Pancreas (tissue), 10 donors: ENCODE results near the gene EVA1A. TPM values are rescaled to one million over a fixed set of nuclear protein-coding genes. Genes with fewer than 3 reads are reported as not detected.

Experiments
- ATAC-seq, 4 donors: fragments of 200-7000 bp; cut with Tn5 transposase; one replicate each; pipeline versions ENCODE4 v1.8.0 to v1.9.1; 2020; ENCODE audit warnings: mild to moderate bottlenecking in 4 of 4, moderate library complexity in 4 of 4
- DNase-seq, 6 donors: peaks; one replicate each; pipeline ENCODE4 v3.0.0-alpha.2; 2020
- FAIRE-seq: peaks from 2 replicates; lab custom pipeline; 2012; peaks lifted over from hg19 to GRCh38; lab: Jason Lieb, UNC
- H3K27ac ChIP-seq, 4 donors: fragments of 200-600 bp; sonication (generic); 1 replicate in 3 of 4; 2 replicates in 1 of 4; pipeline versions ENCODE4 v1.5.0 to v1.8.0; 2020
- H3K27me3 ChIP-seq, 4 donors: fragments of 200-600 bp; one replicate each; pipeline ENCODE4 v1.8.0; 2021
- H3K36me3 ChIP-seq, 3 donors: fragments of 200-600 bp; sonication (generic) in 1 of 3; one replicate each; pipeline versions ENCODE4 v1.5.0 to v1.8.0; 2020 to 2021
- H3K4me1 ChIP-seq, 3 donors: fragments of 200-600 bp; one replicate each; pipeline ENCODE4 v1.8.0; 2021
- H3K4me3 ChIP-seq, 4 donors: fragments of 200-600 bp; sonication (generic) in 2 of 4; one replicate each; pipeline versions ENCODE4 v1.5.0 to v1.8.0; 2020 to 2021
- H3K9me3 ChIP-seq, 4 donors: fragments of 200-600 bp; one replicate each; pipeline ENCODE4 v1.8.0; 2021
- CTCF ChIP-seq, 4 donors: fragments of 200-600 bp; sonication (generic) in 3 of 4; IDR thresholded peaks; one replicate each; pipeline versions ENCODE4 v1.5.0 to v1.8.0; 2021; ENCODE audit warnings: antibody characterized with exemption in 4 of 4
- WGBS, 2 donors: extraction: QIAGEN DNeasy Blood & Tissue Kit; methylation state at CpG; one replicate each; pipeline ENCODE4 v1.1.7; 2013; 5-methylcytosine and 5-hydroxymethylcytosine counted together
- intact Hi-C, 3 donors: fragments of 100-400 bp; cut with DNase I; formaldehyde crosslinking; loops; one replicate each; pipeline versions ENCODE4 v1.11.1 to v1.14.2; 2022
- polyA plus RNA-seq, 2 donors: library from polyadenylated mRNA; stranded (reverse); fragments of 200-250 nt; gene quantifications; one replicate each; pipeline ENCODE4 v1.2.3, GENCODE V29; 2013
- total RNA-seq, 6 donors: library from RNA; stranded (reverse); fragmentation: NEBNext Ultra II Directional in 4 of 6; extraction: Animal tissue kit (Norgen Biotek cat#: 25700) in 4 of 6; gene quantifications; one replicate each; pipeline versions ENCODE4 v1.2.1 to v1.2.4, GENCODE V29; 2021 to 2023
- donor health status: healthy with polysubstance abuse.
- donor health status: DM: no; HTN: no; CAD: no; lungs with moderate emphysema.
- donor health status: DM: no; HTN: no; CAD: no.
- donor health status: control.
- donor health status: control.
- donor health status: Bipolar disorder and iron deficiency.
- donor health status: DM: yes; HTN: yes; CAD: no.
- donor health status: DM: no; HTN: no; CAD: no.
- donor health status: DM: no; HTN: no; CAD: no.
- donor health status: DM: yes; HTN: yes; CAD: no.

The EVA1A gene
- total and polyA plus RNA-seq, 8 donors, result 16.1 to 36.8 (median 22.4) TPM

DNA sequence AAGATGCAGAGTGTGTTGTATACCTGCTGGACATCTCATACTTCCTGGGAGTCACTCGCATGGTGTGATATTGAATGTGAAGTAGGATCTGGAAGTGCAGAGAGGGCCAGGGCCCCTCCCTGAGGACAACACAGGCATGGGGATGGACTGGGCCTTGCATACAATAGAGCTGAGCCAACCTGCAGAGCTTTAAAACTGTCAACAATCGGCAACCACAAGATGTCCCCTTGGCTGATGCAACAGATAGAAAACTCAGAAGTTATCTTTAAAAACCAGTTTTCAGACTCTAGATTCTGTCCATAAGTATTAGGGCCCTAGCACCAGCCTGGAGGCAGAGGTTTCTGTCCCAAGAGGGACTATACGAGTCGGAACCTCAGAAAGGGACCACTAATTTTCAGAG is 19.7 kb downstream of the EVA1A start:
- no peak for TF ChIP-seq CTCF (IDR thresholded peaks at IDR 0.05)
- 88 to 93% methylated on average over 4 of the region's 4 CpGs for WGBS, 2 donors
- Histone ChIP-seq H3K4me1 (no peaks in the 10 kb centered on the region), H3K9me3 (no peaks in the 10 kb centered on the region), H3K27ac (no peak overlapping the region), H3K4me3 (no peak overlapping the region), H3K36me3 (no peaks in the 10 kb centered on the region), H3K27me3 (no peaks in the 10 kb centered on the region)
- no peak for FAIRE-seq
- intact Hi-C loops, result no loop called here
- no peak for ATAC-seq
- DNase-seq, result no peak

DNA sequence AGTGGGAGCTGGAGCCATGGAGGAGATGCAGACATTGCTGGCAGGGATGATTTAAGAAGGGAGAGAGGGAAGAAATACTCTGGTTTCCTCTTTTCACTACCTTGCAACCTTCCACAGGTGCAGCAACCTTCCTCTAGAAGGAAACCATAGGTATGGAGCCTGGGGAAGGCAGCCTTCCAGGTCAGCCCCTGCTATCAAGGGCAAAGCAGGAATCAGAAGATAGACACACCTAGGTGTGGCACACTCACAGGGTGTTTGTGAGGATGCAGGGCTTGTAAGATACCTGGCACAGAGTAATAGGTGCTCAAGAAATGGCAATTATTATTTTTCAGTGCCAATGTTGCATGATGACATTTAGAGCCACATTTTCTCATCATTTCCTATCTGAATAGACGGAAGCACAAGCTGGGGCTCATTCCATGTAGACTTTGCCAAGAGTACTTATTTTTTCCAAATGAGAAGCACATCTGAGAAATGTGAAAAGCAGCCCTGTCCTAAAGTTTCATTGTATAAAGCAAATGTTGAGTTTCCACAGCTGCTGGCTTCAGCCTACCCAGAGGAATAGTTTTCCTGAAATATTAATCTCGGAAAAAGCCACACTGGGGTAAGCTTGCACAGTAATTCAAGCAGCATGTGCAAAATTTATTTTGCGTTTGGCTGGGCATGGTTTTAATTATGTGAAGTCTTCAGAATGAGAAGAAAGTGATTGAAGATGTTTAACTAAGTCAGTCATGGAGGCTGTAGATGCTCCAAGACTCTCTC is 20.6 kb downstream of the EVA1A start:
- H3K27ac ChIP-seq, result no peak overlapping the region
- DNase-seq (no peak), ATAC-seq (no peak), FAIRE-seq (no peak)
- H3K9me3 ChIP-seq, result no peaks in the 10 kb centered on the region
- H3K27me3 ChIP-seq, result no peaks in the 10 kb centered on the region
- H3K36me3 ChIP-seq, result no peaks in the 10 kb centered on the region
- H3K4me1 ChIP-seq, result no peaks in the 10 kb centered on the region
- intact Hi-C loops, result no loop called here
- no peak overlapping the region for H3K4me3 ChIP-seq
- 83 to 89% methylated on average over 3 of the region's 3 CpGs for WGBS, 2 donors
- TF ChIP-seq CTCF (IDR thresholded peaks at IDR 0.05), result no peak

GRCh38 chr2:75538521-75539490 is 21.9 kb downstream of the EVA1A start:
- FAIRE-seq (no peak), DNase-seq (no peak), ATAC-seq (no peak)
- H3K27me3 ChIP-seq, result no peaks in the 10 kb centered on the region
- H3K4me3 ChIP-seq, result no peak overlapping the region
- 78 to 85% methylated on average over 6 of the region's 6 CpGs for WGBS, 2 donors
- no peaks in the 10 kb centered on the region for H3K36me3 ChIP-seq
- no peaks in the 10 kb centered on the region for H3K9me3 ChIP-seq
- intact Hi-C loops, result no loop called here
- H3K27ac ChIP-seq, result no peak overlapping the region
- H3K4me1 ChIP-seq, result no peaks in the 10 kb centered on the region
- TF ChIP-seq CTCF (IDR thresholded peaks at IDR 0.05), result no peak

DNA sequence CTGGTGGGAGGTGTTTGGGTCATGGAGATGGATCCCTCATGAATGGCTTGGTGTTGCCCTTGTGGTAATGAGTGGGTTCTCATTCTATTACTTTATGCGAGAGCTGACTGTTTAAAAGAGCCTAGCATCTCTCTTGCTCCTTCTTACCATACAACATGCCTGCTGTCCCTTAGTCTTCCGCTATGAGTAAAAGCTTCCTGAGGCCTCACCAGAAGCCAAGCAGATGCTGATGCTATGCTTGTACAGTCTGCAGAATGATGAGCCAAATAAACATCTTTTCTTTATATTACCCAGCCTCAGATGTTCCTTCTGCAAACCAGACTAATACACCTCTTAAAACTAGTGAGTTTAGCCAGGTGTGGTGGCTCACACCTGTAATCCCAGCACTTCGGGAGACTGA is 23.1 kb downstream of the EVA1A start:
- Histone ChIP-seq H3K9me3 (no peaks in the 10 kb centered on the region), H3K36me3 (no peaks in the 10 kb centered on the region), H3K4me3 (no peak overlapping the region), H3K27me3 (no peaks in the 10 kb centered on the region), H3K27ac (no peak overlapping the region), H3K4me1 (no peaks in the 10 kb centered on the region)
- WGBS, 2 donors, result 94% methylated on average over 3 of the region's 3 CpGs
- no peak for TF ChIP-seq CTCF (IDR thresholded peaks at IDR 0.05)
- intact Hi-C loops, result no loop called here
- no peak for ATAC-seq
- no peak for FAIRE-seq
- DNase-seq, result no peak
